Measurements from ENCODE around the gene AGL.
A peak's percentile ranks its signal among the peaks of the same experiment; 100 is the strongest.
"Not testable (repeated sequence)": the region's sequence is repeated elsewhere in the genome, so short reads cannot be mapped to it uniquely, and the experiment has no call there.

The AGL gene

DNA sequence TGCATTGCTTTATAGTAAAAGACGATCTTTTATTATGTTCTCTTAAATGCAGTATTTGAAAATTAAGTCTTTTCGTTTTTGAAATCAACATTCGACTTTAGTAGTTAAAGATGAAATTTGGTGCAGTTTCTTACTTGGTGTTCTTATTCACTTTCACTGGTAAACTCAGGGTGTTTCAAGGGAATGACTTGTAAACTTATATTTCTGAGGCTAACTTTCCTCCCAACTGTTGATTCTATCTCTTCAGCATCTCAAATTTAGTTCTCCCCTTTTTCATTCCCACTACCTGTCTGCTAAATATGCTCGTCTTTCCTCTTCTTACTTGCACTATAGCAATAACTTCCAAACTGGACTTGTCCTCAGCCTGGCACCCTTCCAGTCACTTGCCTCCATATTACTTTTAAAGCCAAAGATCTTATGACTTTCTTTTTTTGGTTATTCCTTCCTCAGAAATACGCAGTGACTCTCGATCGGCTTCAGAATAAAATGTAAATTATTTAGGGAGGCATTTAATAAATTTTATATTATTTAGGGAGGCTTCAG is 120.6 kb downstream of the AGL start:
- peak in 1 of 3 donors; percentile 7 for DNase-seq
- WGBS (ENCODE audit: insufficient coverage): 92% methylated on average over 1 of the region's 7 CpGs
- peak overlapping the region in 6 of 7 experiments; percentile 76 to 95 (median 91) for H3K4me3 ChIP-seq (ENCODE audit: control insufficient read depth in 1 of 7, extremely low read depth in 1 of 7, insufficient read depth in 4 of 7, low read depth in 2 of 7, low read length in 6 of 7)
- H3K27me3 ChIP-seq (replicated peaks in 2 of 5; ENCODE audit: control insufficient read depth in 4 of 5, insufficient read depth in 5 of 5, low read length in 4 of 5): no peaks in the 10 kb centered on the region
- ChIA-PET POLR2A (no interaction called here), CTCF (interaction anchor here (0.9 to 1.5 kb wide), 4 partner anchors 10 to 110 kb away, joined by 3 to 5 read pairs (median 3); no protein-coding TSS in a partner anchor)
- no peaks in the 10 kb centered on the region for H3K9me3 ChIP-seq (ENCODE audit: control extremely low read depth in 1 of 5, control insufficient read depth in 4 of 5, insufficient read depth in 2 of 5, low read depth in 1 of 5, low read length in 4 of 5)
- peaks cover 9 to 20% (median 14%) of the 10 kb centered on the region in 4 experiments for H3K4me1 ChIP-seq (ENCODE audit: control extremely low read depth in 1 of 4, control insufficient read depth in 4 of 4, insufficient read depth in 4 of 4, low read length in 3 of 4)
- H3K36me3 ChIP-seq (ENCODE audit: control insufficient read depth in 4 of 4, insufficient read depth in 4 of 4, low read length in 3 of 4): peaks cover 3 to 6% (median 4%) of the 10 kb centered on the region in 4 experiments
- peak overlapping the region in 1 of 2 experiments; percentile 84 for H3K27ac ChIP-seq (ENCODE audit: insufficient read depth in 1 of 2, low read depth in 1 of 2, low read length in 2 of 2, poor library complexity in 1 of 2, severe bottlenecking in 2 of 2)

DNA sequence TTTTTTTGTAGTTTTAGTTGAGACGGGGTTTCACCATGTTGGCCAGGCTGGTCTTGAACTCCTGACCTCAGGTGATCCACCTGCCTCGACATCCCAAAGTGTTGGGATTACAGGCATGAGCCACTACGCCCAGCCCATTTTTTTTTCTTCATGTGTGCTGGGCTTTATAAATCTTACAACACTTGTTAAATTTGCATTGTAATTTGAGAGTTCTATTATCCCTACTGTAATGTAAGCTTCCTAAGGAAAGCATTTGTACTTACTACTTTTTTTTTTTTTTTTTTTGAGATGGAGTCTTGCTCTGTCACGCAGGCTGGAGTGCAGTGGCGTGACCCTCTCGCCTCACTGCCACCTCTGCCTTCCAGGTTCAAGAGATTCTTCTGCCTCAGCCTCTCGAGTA is 121.9 kb downstream of the AGL start:
- CTCF ChIA-PET: interaction anchor here (0.6 to 1.5 kb wide), 2 partner anchors 9 to 85 kb away, joined by 4 to 5 read pairs; no protein-coding TSS in a partner anchor
- POLR2A ChIA-PET; H3K27me3 ChIP-seq (replicated peaks in 2 of 5; ENCODE audit: control insufficient read depth in 4 of 5, insufficient read depth in 5 of 5, low read length in 4 of 5); H3K27ac ChIP-seq (ENCODE audit: insufficient read depth in 1 of 2, low read depth in 1 of 2, low read length in 2 of 2, poor library complexity in 1 of 2, severe bottlenecking in 2 of 2); H3K9me3 ChIP-seq (ENCODE audit: control extremely low read depth in 1 of 5, control insufficient read depth in 4 of 5, insufficient read depth in 2 of 5, low read depth in 1 of 5, low read length in 4 of 5); H3K4me3 ChIP-seq (ENCODE audit: control insufficient read depth in 1 of 7, extremely low read depth in 1 of 7, insufficient read depth in 4 of 7, low read depth in 2 of 7, low read length in 6 of 7); DNase-seq: not testable (repeated sequence)
- Histone ChIP-seq H3K36me3 (ENCODE audit: control insufficient read depth in 4 of 4, insufficient read depth in 4 of 4, low read length in 3 of 4) (peaks cover 6 to 13% (median 9%) of the 10 kb centered on the region in 4 experiments), H3K4me1 (ENCODE audit: control extremely low read depth in 1 of 4, control insufficient read depth in 4 of 4, insufficient read depth in 4 of 4, low read length in 3 of 4) (peaks cover 9 to 20% (median 14%) of the 10 kb centered on the region in 4 experiments)
- WGBS (ENCODE audit: insufficient coverage): 100% methylated on average over 2 of the region's 7 CpGs
